Measurements from ENCODE around the gene GBP2. TPM values are rescaled to one million over a fixed set of nuclear protein-coding genes. Genes with fewer than 3 reads are reported as not detected.

The GBP2 gene, protein sequence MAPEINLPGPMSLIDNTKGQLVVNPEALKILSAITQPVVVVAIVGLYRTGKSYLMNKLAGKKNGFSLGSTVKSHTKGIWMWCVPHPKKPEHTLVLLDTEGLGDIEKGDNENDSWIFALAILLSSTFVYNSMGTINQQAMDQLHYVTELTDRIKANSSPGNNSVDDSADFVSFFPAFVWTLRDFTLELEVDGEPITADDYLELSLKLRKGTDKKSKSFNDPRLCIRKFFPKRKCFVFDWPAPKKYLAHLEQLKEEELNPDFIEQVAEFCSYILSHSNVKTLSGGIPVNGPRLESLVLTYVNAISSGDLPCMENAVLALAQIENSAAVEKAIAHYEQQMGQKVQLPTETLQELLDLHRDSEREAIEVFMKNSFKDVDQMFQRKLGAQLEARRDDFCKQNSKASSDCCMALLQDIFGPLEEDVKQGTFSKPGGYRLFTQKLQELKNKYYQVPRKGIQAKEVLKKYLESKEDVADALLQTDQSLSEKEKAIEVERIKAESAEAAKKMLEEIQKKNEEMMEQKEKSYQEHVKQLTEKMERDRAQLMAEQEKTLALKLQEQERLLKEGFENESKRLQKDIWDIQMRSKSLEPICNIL
- total RNA-seq: 100 to 1,000 TPM; 237 to 270 TPM

DNA sequence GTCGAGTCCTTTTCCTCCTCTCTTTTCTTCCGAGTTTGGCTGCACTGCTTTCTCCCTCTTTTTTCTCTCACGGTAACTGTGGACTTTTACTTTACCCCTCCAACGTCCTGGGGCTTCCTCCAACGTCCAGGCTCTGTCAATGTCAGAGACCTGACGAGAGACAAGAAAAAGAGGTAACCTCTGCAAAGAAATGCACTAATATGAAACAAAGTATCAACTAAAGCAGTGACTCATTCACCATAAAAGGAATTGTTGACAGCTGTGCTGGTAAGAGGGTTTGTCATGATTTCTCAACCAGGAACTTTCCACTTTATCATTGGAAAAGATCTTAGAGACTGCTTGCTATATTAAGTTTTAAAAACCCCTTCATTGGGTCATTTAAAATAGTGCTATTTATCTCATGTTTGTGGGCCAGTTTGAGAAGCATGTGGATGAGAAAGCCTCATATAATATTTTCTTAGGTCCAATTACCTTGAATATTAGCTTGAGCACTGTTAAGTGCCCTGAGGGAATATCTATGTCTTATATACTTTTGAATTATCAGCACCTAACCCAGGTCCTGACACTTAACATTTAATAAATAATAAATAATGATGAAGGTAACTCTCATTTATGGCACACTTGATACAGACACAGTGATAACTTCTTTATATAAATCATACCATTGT, at the start of gene GBP2:
GBP2 (minus strand) TSS at position 202 of the 668 bp plus-strand sequence. CDS start 4,148 bp downstream, outside the sequence.
- peak; percentile 44 for DNase-seq
- peaks cover 54% of the 10 kb centered on the region for H3K4me1 Mint-ChIP-seq

DNA sequence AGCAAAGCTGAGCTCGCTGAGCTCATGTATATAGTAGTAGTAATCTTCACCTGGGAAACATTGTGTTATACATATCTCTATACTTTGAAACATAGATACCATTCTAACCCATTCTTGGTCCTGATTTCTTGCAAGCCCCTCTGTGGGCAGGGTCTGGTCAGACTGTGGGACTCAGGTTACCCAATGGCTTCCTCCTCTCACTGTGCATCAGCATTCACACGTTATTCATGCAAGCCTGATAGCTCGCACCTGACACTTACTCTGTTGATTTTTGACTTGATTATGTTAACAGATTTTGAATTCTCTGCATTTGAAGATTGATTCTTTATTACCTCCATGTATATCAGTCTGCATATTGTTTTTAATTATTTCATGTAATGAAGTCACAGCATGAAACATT, 48.6 kb upstream of the GBP2 start:
- Mint-ChIP-seq H3K27ac (no peak overlapping the region), H3K4me1 (peaks cover 17% of the 10 kb centered on the region), H3K36me3 (ENCODE audit: low read depth) (peaks cover 7% of the 10 kb centered on the region), H3K9me3 (peaks cover 13% of the 10 kb centered on the region), H3K27me3 (no peaks in the 10 kb centered on the region), H3K4me3 (no peak overlapping the region)
- POLR2A ChIA-PET: no interaction called here
- CTCF ChIA-PET: no interaction called here
- DNase-seq: no peak

More for the DNA sequence above, at the start of gene GBP2:
- CTCF ChIA-PET: interaction anchor here (0.5 to 2.3 kb wide), 6 partner anchors 10 to 310 kb away, joined by 3 to 5 read pairs (median 3); no protein-coding TSS in a partner anchor
- no peaks in the 10 kb centered on the region for H3K27me3 Mint-ChIP-seq
- H3K27ac Mint-ChIP-seq: peak within 1 kb of the TSS; percentile 99
- peaks cover 65% of the 10 kb centered on the region for H3K36me3 Mint-ChIP-seq (ENCODE audit: low read depth)
- H3K4me3 Mint-ChIP-seq: peak within 1 kb of the TSS; percentile 100
- H3K9me3 Mint-ChIP-seq: peaks cover 18% of the 10 kb centered on the region
- POLR2A ChIA-PET: interaction anchor here (0.6 to 1.8 kb wide), 4 partner anchors 23 to 161 kb away, joined by 3 to 5 read pairs (median 4); partner anchors contain the start of gene GBP4

DNA sequence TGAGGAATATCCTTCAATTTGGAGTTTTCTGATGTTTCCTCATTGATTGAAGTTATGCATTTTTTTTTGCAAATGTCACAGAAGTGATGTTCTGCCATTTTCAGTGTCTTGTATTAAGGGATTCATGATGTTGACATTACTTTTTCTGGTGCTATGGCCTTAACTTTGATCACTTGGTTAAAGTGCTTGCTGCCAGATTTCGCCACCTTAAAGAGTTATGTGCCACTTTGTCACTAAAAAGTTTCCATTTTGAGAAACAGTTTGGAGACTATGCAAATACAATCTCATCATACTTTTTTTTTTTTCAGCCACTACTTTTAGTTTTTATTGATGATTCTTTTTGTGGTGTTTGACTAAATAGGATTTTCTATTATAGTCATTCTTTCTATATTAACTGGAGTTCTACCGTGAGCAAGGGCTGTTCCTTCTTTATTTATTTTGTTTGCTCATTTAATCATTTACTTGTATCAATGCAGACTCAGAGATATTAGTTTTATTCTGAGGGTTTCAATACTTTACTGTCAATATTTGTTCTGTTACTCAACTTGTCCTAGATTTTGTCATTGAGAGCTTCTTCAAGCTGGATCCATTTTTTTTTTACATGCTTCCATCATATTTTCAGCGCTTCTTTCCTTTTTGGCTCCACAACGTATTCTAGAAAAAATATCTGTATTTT, 46.7 kb upstream of the GBP2 start:
- CTCF ChIA-PET: interaction anchor here (0.9 kb wide), 1 partner anchor 26 kb away, joined by 3 read pairs; the partner anchor contains the start of gene GBP4
- DNase-seq: no peak
- Mint-ChIP-seq H3K9me3 (peaks cover 15% of the 10 kb centered on the region), H3K36me3 (ENCODE audit: low read depth) (peaks cover 4% of the 10 kb centered on the region), H3K27ac (no peak overlapping the region), H3K27me3 (no peaks in the 10 kb centered on the region), H3K4me1 (peaks cover 17% of the 10 kb centered on the region), H3K4me3 (no peak overlapping the region)
- POLR2A ChIA-PET: no interaction called here

DNA sequence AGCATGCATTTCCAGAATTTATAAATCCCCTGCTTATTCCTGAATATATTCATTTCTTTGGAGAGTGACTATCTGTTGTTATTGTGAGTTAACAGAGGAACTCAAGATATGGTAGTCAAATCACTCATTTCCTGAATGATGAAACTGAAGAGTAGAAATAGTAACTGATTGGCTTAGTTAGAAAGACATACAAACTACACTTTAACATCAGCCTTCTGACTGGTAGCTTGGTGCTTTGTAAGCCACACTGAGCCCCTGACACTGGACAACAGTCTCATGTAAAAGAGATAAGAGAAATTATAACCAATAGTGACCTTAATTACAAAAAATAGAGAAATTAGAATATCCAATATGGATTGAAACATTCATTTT, 45.1 kb upstream of the GBP2 start:
- POLR2A ChIA-PET: no interaction called here
- H3K27ac Mint-ChIP-seq: no peak overlapping the region
- peaks cover 4% of the 10 kb centered on the region for H3K36me3 Mint-ChIP-seq (ENCODE audit: low read depth)
- H3K27me3 Mint-ChIP-seq: no peaks in the 10 kb centered on the region
- no peak for DNase-seq
- peaks cover 6% of the 10 kb centered on the region for H3K4me1 Mint-ChIP-seq
- peaks cover 15% of the 10 kb centered on the region for H3K9me3 Mint-ChIP-seq
- CTCF ChIA-PET: interaction anchor here (0.6 kb wide), 1 partner anchor 16 kb away, joined by 3 read pairs; no protein-coding TSS in a partner anchor
- no peak overlapping the region for H3K4me3 Mint-ChIP-seq

DNA sequence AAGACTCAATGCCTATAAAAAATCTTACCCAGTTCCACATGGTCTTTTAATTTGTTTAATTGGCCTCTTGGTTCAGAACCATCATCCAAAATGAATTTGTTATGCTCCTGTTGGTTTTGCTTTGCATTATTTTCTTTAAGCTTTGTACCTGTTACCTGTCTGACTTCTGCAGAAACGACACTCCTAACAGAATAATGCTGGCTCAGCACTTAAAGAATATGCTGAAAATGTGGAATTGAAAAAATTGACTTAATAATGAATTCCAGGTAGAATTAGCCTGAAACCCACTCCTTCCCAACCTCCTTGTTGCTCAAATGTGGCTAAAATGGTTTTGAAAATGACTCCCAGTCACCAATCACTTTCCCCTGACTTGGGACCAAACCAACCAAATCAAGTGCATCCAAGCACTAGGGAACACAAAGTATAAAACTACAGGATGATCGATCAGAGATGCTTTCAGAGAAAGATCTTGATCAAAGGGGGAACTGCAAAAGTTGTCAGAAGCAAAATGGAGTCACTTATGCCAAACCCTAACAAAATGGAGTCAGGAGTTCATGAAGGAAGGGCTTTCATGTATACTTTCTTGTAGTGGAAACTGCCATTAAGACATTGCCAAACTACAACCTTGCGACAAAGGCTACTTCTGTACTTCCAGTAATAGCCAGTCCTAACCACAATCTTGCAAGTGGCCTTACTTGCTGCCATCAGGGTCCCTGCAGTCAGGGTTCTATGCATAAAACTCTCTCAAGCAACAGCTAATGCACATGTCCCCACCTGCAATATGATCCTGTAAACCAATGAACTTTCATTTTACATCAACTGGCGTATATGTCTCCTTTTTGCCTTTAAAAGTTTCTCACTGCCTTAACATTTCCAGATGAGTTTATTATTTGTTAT, 44.5 kb upstream of the GBP2 start:
- POLR2A ChIA-PET: no interaction called here
- DNase-seq: no peak
- CTCF ChIA-PET: interaction anchor here (0.6 kb wide), 1 partner anchor 15 kb away, joined by 3 read pairs; no protein-coding TSS in a partner anchor
- H3K9me3 Mint-ChIP-seq: peaks cover 15% of the 10 kb centered on the region
- H3K4me1 Mint-ChIP-seq: peaks cover 6% of the 10 kb centered on the region
- no peak overlapping the region for H3K27ac Mint-ChIP-seq
- no peak overlapping the region for H3K4me3 Mint-ChIP-seq
- no peaks in the 10 kb centered on the region for H3K27me3 Mint-ChIP-seq
- peaks cover 4% of the 10 kb centered on the region for H3K36me3 Mint-ChIP-seq (ENCODE audit: low read depth)

DNA sequence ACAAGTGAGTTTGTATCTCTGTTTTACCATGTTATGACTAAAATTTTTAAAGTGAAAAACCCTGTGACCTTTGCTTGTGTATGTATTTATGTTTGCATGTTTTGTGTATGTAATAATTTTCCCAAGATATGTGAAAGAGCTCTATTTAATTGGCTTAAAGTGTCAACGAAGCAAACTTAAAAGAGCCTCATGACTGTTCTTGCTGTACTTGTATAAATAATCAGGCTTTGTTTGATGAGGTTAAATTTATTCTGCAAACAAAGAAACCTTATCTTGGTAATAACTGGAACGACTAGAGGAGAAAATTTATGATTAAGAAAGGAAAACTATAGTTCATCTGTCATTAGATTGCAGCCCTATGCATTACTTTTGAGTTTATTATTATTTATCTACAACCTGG, 43.3 kb upstream of the GBP2 start:
- no peak for DNase-seq
- H3K9me3 Mint-ChIP-seq: peaks cover 16% of the 10 kb centered on the region
- H3K27ac Mint-ChIP-seq: no peak overlapping the region
- H3K36me3 Mint-ChIP-seq (ENCODE audit: low read depth): peaks cover 4% of the 10 kb centered on the region
- H3K4me1 Mint-ChIP-seq: peaks cover 6% of the 10 kb centered on the region
- ChIA-PET POLR2A (no interaction called here), CTCF (interaction anchor here (0.6 kb wide), 1 partner anchor 88 kb away, joined by 3 read pairs; no protein-coding TSS in a partner anchor)
- no peaks in the 10 kb centered on the region for H3K27me3 Mint-ChIP-seq
- no peak overlapping the region for H3K4me3 Mint-ChIP-seq

DNA sequence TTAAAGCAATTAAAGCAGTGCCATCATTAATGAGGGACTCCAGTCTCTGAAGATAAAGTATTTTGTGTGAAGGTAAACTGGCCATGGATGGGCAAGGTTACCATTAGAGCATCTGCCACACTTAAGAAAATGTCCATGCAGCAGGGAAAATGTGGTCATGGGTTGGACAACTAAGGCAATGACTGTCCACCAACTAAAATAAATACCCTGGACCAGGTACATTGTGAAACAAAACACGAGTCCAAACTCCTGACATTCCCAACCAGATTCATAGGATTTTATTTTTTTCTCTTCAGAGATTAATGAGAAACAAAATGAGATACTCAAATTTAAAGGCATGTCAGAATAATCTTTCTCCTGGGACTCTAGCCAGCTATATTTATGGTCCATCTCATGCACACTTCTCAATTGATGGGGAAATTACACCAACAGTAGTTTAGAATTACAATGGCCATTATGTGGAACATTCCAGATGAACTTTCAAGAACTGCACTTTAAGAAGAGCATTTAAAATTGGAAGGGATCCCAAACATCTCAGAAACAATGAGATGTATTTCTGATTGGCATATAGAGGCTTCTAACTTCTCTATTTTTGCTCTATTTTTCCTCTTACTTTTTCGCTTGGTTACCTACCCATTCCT, 41.8 kb upstream of the GBP2 start:
- H3K4me1 Mint-ChIP-seq: peaks cover 6% of the 10 kb centered on the region
- H3K4me3 Mint-ChIP-seq: no peak overlapping the region
- H3K9me3 Mint-ChIP-seq: peaks cover 13% of the 10 kb centered on the region
- POLR2A ChIA-PET: no interaction called here
- H3K36me3 Mint-ChIP-seq (ENCODE audit: low read depth): peaks cover 4% of the 10 kb centered on the region
- CTCF ChIA-PET: interaction anchor here (0.6 kb wide), 1 partner anchor 232 kb away, joined by 3 read pairs; no protein-coding TSS in a partner anchor
- no peak for DNase-seq
- H3K27me3 Mint-ChIP-seq: no peaks in the 10 kb centered on the region
- no peak overlapping the region for H3K27ac Mint-ChIP-seq

DNA sequence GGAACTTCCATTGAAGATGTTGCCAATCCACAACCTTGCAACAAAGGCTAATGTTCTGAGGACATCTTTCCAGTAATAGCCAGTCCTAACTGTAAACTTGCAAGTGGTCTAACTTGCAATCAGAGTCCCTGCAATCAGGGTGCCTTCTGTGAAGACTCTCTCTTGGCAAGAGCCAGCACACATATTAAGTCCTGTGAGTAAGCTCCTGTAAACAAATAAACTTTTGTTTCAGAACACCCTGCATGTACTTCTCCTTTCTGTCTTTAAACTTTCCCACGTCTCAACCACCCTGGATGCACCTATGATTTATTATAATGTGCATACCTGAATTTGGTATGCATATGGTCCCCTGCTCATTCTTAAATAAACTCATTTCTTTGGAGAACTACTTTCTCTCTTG, 40.8 kb upstream of the GBP2 start:
- no peak overlapping the region for H3K27ac Mint-ChIP-seq
- POLR2A ChIA-PET: no interaction called here

DNA sequence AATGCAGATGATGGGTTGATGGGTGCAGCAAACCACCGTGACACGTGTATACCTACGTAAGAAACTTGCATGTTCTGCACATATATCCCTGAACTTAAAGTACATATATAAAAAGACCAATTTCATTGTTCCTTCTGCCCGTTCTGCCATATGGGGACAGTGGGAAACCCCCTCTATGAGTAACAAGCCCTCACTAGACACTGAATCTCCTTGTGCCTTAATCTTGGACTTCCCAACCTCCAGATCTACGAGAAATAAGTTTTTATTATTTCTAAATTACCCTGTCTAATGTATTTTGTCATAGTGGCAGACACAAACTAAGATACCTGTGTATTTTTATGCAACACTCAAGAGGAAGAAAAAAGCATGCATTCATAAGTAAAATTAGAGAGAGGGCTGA, 39.9 kb upstream of the GBP2 start:
- POLR2A ChIA-PET: no interaction called here
- CTCF ChIA-PET: interaction anchor here (1.0 kb wide), 1 partner anchor 13 kb away, joined by 3 read pairs; no protein-coding TSS in a partner anchor
- H3K27ac Mint-ChIP-seq: no peak overlapping the region
- peaks cover 3% of the 10 kb centered on the region for H3K4me1 Mint-ChIP-seq
- no peak overlapping the region for H3K4me3 Mint-ChIP-seq
- H3K36me3 Mint-ChIP-seq (ENCODE audit: low read depth): no peaks in the 10 kb centered on the region
- no peak for DNase-seq
- H3K9me3 Mint-ChIP-seq: peaks cover 25% of the 10 kb centered on the region
- H3K27me3 Mint-ChIP-seq: peaks cover 4% of the 10 kb centered on the region

More for the DNA sequence above, 40.8 kb upstream of the GBP2 start:
- no peak overlapping the region for H3K4me3 Mint-ChIP-seq
- DNase-seq: no peak
- CTCF ChIA-PET: interaction anchor here (0.6 kb wide), 1 partner anchor 11 kb away, joined by 3 read pairs; no protein-coding TSS in a partner anchor
- H3K36me3 Mint-ChIP-seq (ENCODE audit: low read depth): peaks cover 2% of the 10 kb centered on the region
- peaks cover 18% of the 10 kb centered on the region for H3K9me3 Mint-ChIP-seq
- H3K27me3 Mint-ChIP-seq: no peaks in the 10 kb centered on the region
- peaks cover 6% of the 10 kb centered on the region for H3K4me1 Mint-ChIP-seq

DNA sequence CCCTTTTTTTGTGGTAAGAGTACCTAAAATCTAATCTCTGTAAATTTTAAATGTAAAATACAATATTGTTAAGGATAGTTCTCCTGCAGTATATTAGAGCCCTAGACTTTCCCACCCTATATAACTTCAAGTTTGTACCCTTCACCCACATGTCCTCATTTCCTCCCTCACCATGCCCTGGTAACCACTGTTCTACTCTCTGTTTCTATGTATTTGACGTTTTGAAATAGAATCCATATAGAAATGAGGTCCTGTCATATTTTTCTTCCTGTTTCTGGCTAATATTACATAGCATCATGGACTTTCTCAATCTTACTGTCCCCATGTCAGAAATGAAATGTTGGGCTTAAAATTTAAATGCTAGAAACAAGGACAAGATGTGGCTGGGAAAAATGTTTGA, 25.1 kb upstream of the GBP2 start:
- peaks cover 8% of the 10 kb centered on the region for H3K4me1 Mint-ChIP-seq
- peaks cover 2% of the 10 kb centered on the region for H3K36me3 Mint-ChIP-seq (ENCODE audit: low read depth)
- peaks cover 5% of the 10 kb centered on the region for H3K9me3 Mint-ChIP-seq
- POLR2A ChIA-PET: no interaction called here
- peaks cover 4% of the 10 kb centered on the region for H3K27me3 Mint-ChIP-seq
- CTCF ChIA-PET: no interaction called here
- H3K4me3 Mint-ChIP-seq: no peak overlapping the region
- no peak for DNase-seq
- no peak overlapping the region for H3K27ac Mint-ChIP-seq

DNA sequence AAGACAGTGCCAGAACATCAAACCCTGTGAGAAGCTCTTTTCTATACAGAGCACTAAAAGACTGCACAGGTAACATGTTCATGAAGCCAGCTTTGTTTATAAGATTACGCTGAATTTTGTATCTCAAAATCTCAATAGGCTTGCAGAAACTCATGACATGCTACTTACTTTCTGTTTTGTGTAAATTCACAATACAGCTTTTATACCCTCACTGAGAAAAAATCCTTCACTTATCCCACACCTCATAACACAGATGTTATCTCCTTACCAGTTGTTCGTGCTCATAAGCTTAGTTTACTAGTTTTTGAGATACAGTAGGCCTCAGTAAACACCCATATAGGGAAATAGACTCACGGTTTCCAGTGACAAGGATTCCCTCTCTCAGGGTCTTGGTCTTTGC, 24.1 kb upstream of the GBP2 start:
- ChIA-PET CTCF (interaction anchor here (1.1 kb wide), 1 partner anchor 282 kb away, joined by 3 read pairs; no protein-coding TSS in a partner anchor), POLR2A (interaction anchor here (0.6 kb wide), 1 partner anchor 133 kb away, joined by 6 read pairs; no protein-coding TSS in a partner anchor)
- Mint-ChIP-seq H3K27me3 (peaks cover 4% of the 10 kb centered on the region), H3K9me3 (peaks cover 2% of the 10 kb centered on the region), H3K27ac (no peak overlapping the region), H3K36me3 (ENCODE audit: low read depth) (no peaks in the 10 kb centered on the region), H3K4me3 (no peak overlapping the region), H3K4me1 (peaks cover 8% of the 10 kb centered on the region)
- no peak for DNase-seq

All from activated CD4-positive, alpha-beta T cell treated with anti-CD3 and anti-CD28 coated beads, Interleukin-2, amount 10 ng/mL, durations not matched to agents 7 days and 5 days (primary cell).